ENCODE measurements around the gene SNX4. TPM values are rescaled to one million over a fixed set of nuclear protein-coding genes. Genes with fewer than 3 reads are reported as not detected.
"Not testable (repeated sequence)": the region's sequence is repeated elsewhere in the genome, so short reads cannot be mapped to it uniquely, and the experiment has no call there.

SNX4 gene
- 10 to 100 TPM; 33.5 to 33.9 TPM for total RNA-seq

- peaks cover 34% of the 10 kb centered on the region for H3K4me1 Mint-ChIP-seq
- DNase-seq: peak; percentile 90
- H3K4me3 Mint-ChIP-seq: peak within 1 kb of the TSS; percentile 97
- H3K27ac Mint-ChIP-seq: peak within 1 kb of the TSS; percentile 93
- H3K36me3 Mint-ChIP-seq: peaks cover 21% of the 10 kb centered on the region
- H3K27me3 Mint-ChIP-seq: no peaks in the 10 kb centered on the region
- H3K9me3 Mint-ChIP-seq: no peaks in the 10 kb centered on the region
Measured at GRCh38 chr3:125519678-125520562, at the start of gene SNX4. TSS of gene SNX4 (minus strand) at chr3:125520202. CDS start at chr3:125520172, 30 bp downstream.

- Mint-ChIP-seq H3K27me3 (no peaks in the 10 kb centered on the region), H3K9me3 (no peaks in the 10 kb centered on the region), H3K4me1 (peaks cover 15% of the 10 kb centered on the region), H3K4me3 (no peak overlapping the region), H3K36me3 (peaks cover 22% of the 10 kb centered on the region), H3K27ac (peak overlapping the region; percentile 39)
- no peak for DNase-seq
Measured at GRCh38 chr3:125556314-125556713, 36.3 kb upstream of the SNX4 start.

GRCh38 chr3:125552401-125552800, 32.4 kb upstream of the SNX4 start:
- Mint-ChIP-seq H3K4me3 (no peak overlapping the region), H3K36me3 (peaks cover 17% of the 10 kb centered on the region), H3K9me3 (no peaks in the 10 kb centered on the region), H3K27me3 (no peaks in the 10 kb centered on the region), H3K27ac (no peak overlapping the region), H3K4me1 (peaks cover 26% of the 10 kb centered on the region)
- no peak for DNase-seq

GRCh38 chr3:125528920-125529319, 8.9 kb upstream of the SNX4 start:
- H3K27me3 Mint-ChIP-seq: no peaks in the 10 kb centered on the region
- no peaks in the 10 kb centered on the region for H3K9me3 Mint-ChIP-seq
- H3K36me3 Mint-ChIP-seq: peaks cover 15% of the 10 kb centered on the region
- H3K27ac Mint-ChIP-seq: no peak overlapping the region
- no peak overlapping the region for H3K4me3 Mint-ChIP-seq
- H3K4me1 Mint-ChIP-seq: no peaks in the 10 kb centered on the region
- DNase-seq: no peak

GRCh38 chr3:125525153-125525552, 5.2 kb upstream of the SNX4 start:
- Mint-ChIP-seq H3K4me3 (no peak overlapping the region), H3K36me3 (peaks cover 11% of the 10 kb centered on the region), H3K4me1 (peaks cover 6% of the 10 kb centered on the region), H3K27ac (no peak overlapping the region), H3K9me3 (no peaks in the 10 kb centered on the region), H3K27me3 (no peaks in the 10 kb centered on the region)
- DNase-seq: no peak

GRCh38 chr3:125520563-125520919, 539 bp upstream of the SNX4 start:
- peaks cover 34% of the 10 kb centered on the region for H3K4me1 Mint-ChIP-seq
- H3K27ac Mint-ChIP-seq: peak overlapping the region; percentile 93
- not testable (repeated sequence) for H3K27me3 Mint-ChIP-seq, DNase-seq, H3K9me3 Mint-ChIP-seq
- peaks cover 16% of the 10 kb centered on the region for H3K36me3 Mint-ChIP-seq
- peak overlapping the region; percentile 97 for H3K4me3 Mint-ChIP-seq

- no peak for DNase-seq
- H3K4me1 Mint-ChIP-seq: peaks cover 55% of the 10 kb centered on the region
- H3K27ac Mint-ChIP-seq: no peak overlapping the region
- no peaks in the 10 kb centered on the region for H3K27me3 Mint-ChIP-seq
- no peaks in the 10 kb centered on the region for H3K9me3 Mint-ChIP-seq
- H3K36me3 Mint-ChIP-seq: peaks cover 39% of the 10 kb centered on the region
- no peak overlapping the region for H3K4me3 Mint-ChIP-seq
Measured at GRCh38 chr3:125515421-125515820, 4.6 kb downstream of the SNX4 start.

GRCh38 chr3:125513490-125514115, 6.4 kb downstream of the SNX4 start:
- Mint-ChIP-seq H3K4me1 (peaks cover 46% of the 10 kb centered on the region), H3K27ac (no peak overlapping the region), H3K27me3 (no peaks in the 10 kb centered on the region), H3K4me3 (no peak overlapping the region), H3K9me3 (peaks cover 5% of the 10 kb centered on the region), H3K36me3 (peaks cover 55% of the 10 kb centered on the region)
- no peak for DNase-seq

- Mint-ChIP-seq H3K36me3 (peaks cover 66% of the 10 kb centered on the region), H3K27ac (peak overlapping the region; percentile 51), H3K9me3 (peaks cover 12% of the 10 kb centered on the region), H3K4me1 (peaks cover 39% of the 10 kb centered on the region), H3K4me3 (no peak overlapping the region), H3K27me3 (no peaks in the 10 kb centered on the region)
- DNase-seq: peak; percentile 13
Measured at GRCh38 chr3:125512135-125512920, 7.7 kb downstream of the SNX4 start.

GRCh38 chr3:125511420-125512118, 8.4 kb downstream of the SNX4 start:
- no peaks in the 10 kb centered on the region for H3K27me3 Mint-ChIP-seq
- peak overlapping the region; percentile 12 for H3K4me3 Mint-ChIP-seq
- H3K4me1 Mint-ChIP-seq: peaks cover 33% of the 10 kb centered on the region
- H3K36me3 Mint-ChIP-seq: peaks cover 68% of the 10 kb centered on the region
- DNase-seq: no peak
- H3K9me3 Mint-ChIP-seq: peaks cover 14% of the 10 kb centered on the region
- peak overlapping the region; percentile 64 for H3K27ac Mint-ChIP-seq

GRCh38 chr3:125507128-125507527, 12.9 kb downstream of the SNX4 start:
- H3K27ac Mint-ChIP-seq: no peak overlapping the region
- peaks cover 65% of the 10 kb centered on the region for H3K36me3 Mint-ChIP-seq
- no peak for DNase-seq

GRCh38 chr3:125498630-125499029, 21.4 kb downstream of the SNX4 start:
- Mint-ChIP-seq H3K9me3 (no peaks in the 10 kb centered on the region), H3K4me3 (no peak overlapping the region), H3K27ac (no peak overlapping the region), H3K36me3 (peaks cover 17% of the 10 kb centered on the region), H3K27me3 (no peaks in the 10 kb centered on the region), H3K4me1 (peaks cover 2% of the 10 kb centered on the region)
- no peak for DNase-seq

More at GRCh38 chr3:125507128-125507527, 12.9 kb downstream of the SNX4 start:
- no peak overlapping the region for H3K4me3 Mint-ChIP-seq
- peaks cover 13% of the 10 kb centered on the region for H3K4me1 Mint-ChIP-seq
- no peaks in the 10 kb centered on the region for H3K27me3 Mint-ChIP-seq
- H3K9me3 Mint-ChIP-seq: peaks cover 14% of the 10 kb centered on the region

GRCh38 chr3:125496701-125497100, 23.3 kb downstream of the SNX4 start:
- H3K4me1 Mint-ChIP-seq: no peaks in the 10 kb centered on the region
- peak overlapping the region; percentile 14 for H3K27ac Mint-ChIP-seq
- DNase-seq: no peak
- H3K9me3 Mint-ChIP-seq: no peaks in the 10 kb centered on the region
- H3K36me3 Mint-ChIP-seq: peaks cover 17% of the 10 kb centered on the region
- no peaks in the 10 kb centered on the region for H3K27me3 Mint-ChIP-seq
- H3K4me3 Mint-ChIP-seq: no peak overlapping the region

- Mint-ChIP-seq H3K9me3 (no peaks in the 10 kb centered on the region), H3K36me3 (peaks cover 3% of the 10 kb centered on the region), H3K27me3 (no peaks in the 10 kb centered on the region), H3K4me1 (no peaks in the 10 kb centered on the region), H3K27ac (no peak overlapping the region), H3K4me3 (no peak overlapping the region)
- DNase-seq: no peak
Measured at GRCh38 chr3:125482406-125482805, 37.6 kb downstream of the SNX4 start.

All from activated naive CD8-positive, alpha-beta T cell treated with anti-CD3 and anti-CD28 coated beads for 36 hours (primary cell).